B cell (primary cell): ENCODE measurements around the gene TLR2. TPM values are rescaled to one million over a fixed set of nuclear protein-coding genes. Genes with fewer than 3 reads are reported as not detected.

ENCODE experiments used
- ATAC-seq: fragments of 200-7000 bp; cut with Tn5 transposase; one replicate; pipeline ENCODE4 v1.10.0; 2021; ENCODE audit warnings: low read depth, mild to moderate bottlenecking, moderate number of reproducible peaks, moderate library complexity
- CTCF ChIA-PET: fragments of 350-600 bp; sonication (Branson Sonifier 250); formaldehyde crosslinking; loops from one replicate; lab custom pipeline; 2021; ENCODE audit warnings: antibody characterized with exemption, inconsistent platforms; lab: Charles Lee
- POLR2A ChIA-PET: fragments of 350-600 bp; sonication (Branson Sonifier 250); formaldehyde crosslinking; loops from one replicate; lab custom pipeline; 2021; ENCODE audit warnings: antibody characterized with exemption; lab: Charles Lee
- DNase-seq: peaks from one replicate; pipeline ENCODE4 v3.0.0; 2013
- H2AFZ ChIP-seq: 2 replicates; pipeline ENCODE4 v1.6.1; 2012; ENCODE audit warnings: mild to moderate bottlenecking, low read depth, low read length; ENCODE audit not compliant: insufficient read depth, poor library complexity, severe bottlenecking
- H3K27ac ChIP-seq, 2 donors: 1 replicate in 1 of 2; 2 replicates in 1 of 2; pipeline ENCODE4 v1.5.1; 2012 to 2013; ENCODE audit warnings: low read length in 2 of 2, mild to moderate bottlenecking in 2 of 2, moderate library complexity in 1 of 2
- H3K27me3 ChIP-seq, 4 experiments: fragments of 200-600 bp in 1 of 4; sonication (generic) in 1 of 4; replicated peaks in 1 of 4; 1 replicate in 2 of 4; 2 replicates in 2 of 4; pipeline versions ENCODE4 v1.6.1 to v1.7.0; 2013 to 2016; ENCODE audit warnings: low read length in 3 of 4, mild to moderate bottlenecking in 2 of 4, mixed read lengths in 1 of 4, moderate library complexity in 1 of 4; ENCODE audit not compliant: insufficient read depth in 4 of 4, control insufficient read depth in 3 of 4; ENCODE audit errors: control extremely low read depth in 1 of 4
- H3K36me3 ChIP-seq, 2 experiments: replicated peaks in 1 of 2; 1 replicate in 1 of 2; 2 replicates in 1 of 2; pipeline versions ENCODE4 v1.6.1 to v1.7.1; 2013; ENCODE audit warnings: low read length in 1 of 2; ENCODE audit not compliant: insufficient read depth in 2 of 2, control insufficient read depth in 1 of 2; ENCODE audit errors: control extremely low read depth in 1 of 2, extremely low read depth in 1 of 2
- H3K4me1 ChIP-seq, 2 donors: fragments of 200-600 bp in 1 of 2; sonication (generic) in 1 of 2; 1 replicate in 1 of 2; 2 replicates in 1 of 2; pipeline versions ENCODE4 v1.5.1 to v1.6.1; 2013 to 2017; ENCODE audit warnings: low read length in 2 of 2; ENCODE audit not compliant: control insufficient read depth in 2 of 2, insufficient read depth in 2 of 2
- H3K4me2 ChIP-seq: replicated peaks from 2 replicates; pipeline ENCODE3; 2012; ENCODE audit warnings: mild to moderate bottlenecking, low read depth, low read length; ENCODE audit not compliant: poor library complexity, severe bottlenecking
- H3K4me3 ChIP-seq, 5 experiments: fragments of 200-600 bp in 1 of 5; sonication (generic) in 1 of 5; 1 replicate in 3 of 5; 2 replicates in 2 of 5; pipeline versions ENCODE4 v1.5.1 to v1.7.0; 2011 to 2016; ENCODE audit warnings: low read length in 4 of 5, mild to moderate bottlenecking in 4 of 5, low read depth in 2 of 5, control low read depth in 1 of 5, moderate library complexity in 1 of 5; ENCODE audit not compliant: insufficient read depth in 1 of 5; ENCODE audit errors: control extremely low read depth in 1 of 5, extremely low read depth in 1 of 5
- H3K79me2 ChIP-seq: fragments of 200-600 bp; sonication (generic); one replicate; pipeline ENCODE4 v1.6.0; 2016; ENCODE audit warnings: low read length; ENCODE audit not compliant: control insufficient read depth, insufficient read depth
- H3K9ac ChIP-seq: fragments of 200-600 bp; sonication (generic); 2 replicates; pipeline ENCODE4 v1.6.1; 2017; ENCODE audit warnings: mild to moderate bottlenecking, low read length, moderate library complexity
- H3K9me3 ChIP-seq, 3 donors: one replicate each; pipeline versions ENCODE4 v1.6.1 to v1.7.1; 2013; ENCODE audit warnings: low read length in 2 of 3; ENCODE audit not compliant: control insufficient read depth in 2 of 3, insufficient read depth in 1 of 3; ENCODE audit errors: control extremely low read depth in 1 of 3
- H4K20me1 ChIP-seq: 2 replicates; pipeline ENCODE4 v1.6.0; 2012; ENCODE audit warnings: mild to moderate bottlenecking, low read length; ENCODE audit not compliant: insufficient read depth, control insufficient read depth, poor library complexity, severe bottlenecking
- H3K27ac Mint-ChIP-seq: one replicate; pipeline ENCODE4 v1.8.0; 2021; ENCODE audit warnings: mixed read lengths
- H3K27me3 Mint-ChIP-seq: one replicate; pipeline ENCODE4 v1.8.0; 2021; ENCODE audit warnings: mixed read lengths
- H3K4me1 Mint-ChIP-seq: one replicate; pipeline ENCODE4 v1.8.0; 2021; ENCODE audit warnings: mixed read lengths
- H3K4me3 Mint-ChIP-seq: one replicate; pipeline ENCODE4 v1.8.0; 2021; ENCODE audit warnings: mixed read lengths
- H3K9me3 Mint-ChIP-seq: one replicate; pipeline ENCODE4 v1.8.0; 2022; ENCODE audit warnings: mixed read lengths; ENCODE audit not compliant: insufficient read depth
- CTCF ChIP-seq: fragments of 200-600 bp; IDR thresholded peaks from one replicate; pipeline ENCODE4 v1.8.0; 2022; ENCODE audit warnings: antibody characterized with exemption, mild to moderate bottlenecking
- EZH2 ChIP-seq: IDR thresholded peaks from 2 replicates; pipeline ENCODE4 v1.6.1; 2012; ENCODE audit warnings: borderline replicate concordance, low read depth, mild to moderate bottlenecking, moderate library complexity, low read length; ENCODE audit not compliant: insufficient read depth, poor library complexity, severe bottlenecking
- WGBS: methylation state at CpG from one replicate; pipeline ENCODE4 v1.1.5; 2013; ENCODE audit warnings: missing lambda C conversion rate; ENCODE audit not compliant: insufficient coverage; 5-methylcytosine and 5-hydroxymethylcytosine counted together
- intact Hi-C: fragments of 100-400 bp; cut with micrococcal nuclease; formaldehyde crosslinking; loops from one replicate; pipeline ENCODE4 v1.10.0; 2022
- polyA plus RNA-seq: library from polyadenylated mRNA; depleted of rRNA; stranded (reverse); fragments of >200 nt; gene quantifications from 2 replicates; pipeline ENCODE4 v1.2.3, GENCODE V29; 2012
- total RNA-seq, 2 donors: library from RNA; stranded (reverse); fragments of 120-200 nt in 1 of 2; gene quantifications; 1 replicate in 1 of 2; 2 replicates in 1 of 2; pipeline versions ENCODE4 v1.2.3 to v1.2.4, GENCODE V29; 2013 to 2022

TLR2 gene
- total and polyA plus RNA-seq, 2 donors (not counting 1 experiment from before 2014, with no cell fraction given), result 3.3 to 5.0 TPM

DNA sequence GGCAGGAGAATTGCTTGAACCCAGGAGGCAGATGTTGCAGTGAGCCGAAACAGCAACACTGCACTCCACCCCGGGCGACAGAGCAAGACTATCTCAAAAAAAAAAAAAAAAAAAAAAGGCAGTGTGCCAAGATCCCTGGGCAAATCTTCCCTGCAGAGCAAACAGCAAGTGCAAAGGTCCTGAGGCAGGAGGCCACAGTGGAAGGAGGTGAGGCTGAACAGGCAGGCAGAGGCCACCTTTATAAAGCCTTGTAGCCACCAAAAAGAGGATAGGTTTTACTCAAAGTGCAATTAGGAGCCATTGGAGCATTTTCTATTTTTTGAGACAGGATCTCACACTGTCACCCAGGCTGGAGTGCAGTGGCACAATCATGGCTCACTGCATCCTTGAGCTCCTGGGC lies 45.1 kb upstream of the TLR2 start:
- ATAC-seq, result no peak
- H3K36me3 ChIP-seq, result peaks cover 1 to 40% of the 10 kb centered on the region in 2 experiments
- peaks cover 0 to 10% (median 0%) of the 10 kb centered on the region in 3 donors for H3K9me3 ChIP-seq
- WGBS, result no CpG with 5 or more reads among the region's 3 CpGs
- H3K27ac Mint-ChIP-seq, result no peak overlapping the region
- H3K4me3 ChIP-seq, result no peak overlapping the region
- H3K4me1 ChIP-seq, result no peaks in the 10 kb centered on the region
- no peak for TF ChIP-seq EZH2
- no peak for TF ChIP-seq CTCF
- peaks cover 6% of the 10 kb centered on the region for H3K4me1 Mint-ChIP-seq
- ChIA-PET CTCF (interaction anchor here (0.7 to 1.5 kb wide), 3 partner anchors 40 to 213 kb away, joined by 3 to 9 read pairs (median 4); no protein-coding TSS in a partner anchor), POLR2A (interaction anchor here (0.7 kb wide), 1 partner anchor 660 kb away, joined by 7 read pairs; no protein-coding TSS in a partner anchor)
- H3K4me3 Mint-ChIP-seq, result no peak overlapping the region
- H3K27me3 ChIP-seq, result no peaks in the 10 kb centered on the region
- no peaks in the 10 kb centered on the region for H3K27me3 Mint-ChIP-seq
- intact Hi-C loops, result no loop called here
- no peaks in the 10 kb centered on the region for H3K79me2 ChIP-seq
- DNase-seq, result no peak
- H3K9ac ChIP-seq, result no peak overlapping the region
- no peak overlapping the region for H2AFZ ChIP-seq
- peaks cover 6% of the 10 kb centered on the region for H4K20me1 ChIP-seq
- H3K27ac ChIP-seq, result no peak overlapping the region
- no peaks in the 10 kb centered on the region for H3K9me3 Mint-ChIP-seq
- no peak overlapping the region for H3K4me2 ChIP-seq
